Inflammatory macrophage treated with lipopolysaccharide for 4 hours (primary cell): ENCODE data around the gene AFG3L2.

ENCODE experiments used
- DNase-seq: peaks from one replicate; pipeline ENCODE4 v3.0.0-alpha.2; 2020

Gene AFG3L2

GRCh38 chr18:12347895-12348294 is 29.1 kb downstream of the AFG3L2 start:
- no peak for DNase-seq

GRCh38 chr18:12346240-12346565 is 30.8 kb downstream of the AFG3L2 start:
- no peak for DNase-seq

GRCh38 chr18:12345491-12346239 is 31.4 kb downstream of the AFG3L2 start:
- no peak for DNase-seq

- no peak for DNase-seq
Observed at GRCh38 chr18:12342661-12343060, 34.4 kb downstream of the AFG3L2 start.

GRCh38 chr18:12340945-12341660 is 35.9 kb downstream of the AFG3L2 start:
- no peak for DNase-seq

GRCh38 chr18:12338382-12338781 is 38.6 kb downstream of the AFG3L2 start:
- DNase-seq = no peak

- DNase-seq = no peak
Observed at GRCh38 chr18:12336887-12337286, 40.1 kb downstream of the AFG3L2 start.

- no peak for DNase-seq
Observed at GRCh38 chr18:12336171-12336613, 40.8 kb downstream of the AFG3L2 start.

GRCh38 chr18:12335503-12335902 is 41.5 kb downstream of the AFG3L2 start:
- DNase-seq = no peak

- DNase-seq = no peak
Observed at GRCh38 chr18:12334863-12335262, 42.2 kb downstream of the AFG3L2 start.

- no peak for DNase-seq
Observed at GRCh38 chr18:12334366-12334808, 42.6 kb downstream of the AFG3L2 start.

- DNase-seq = no peak
Observed at GRCh38 chr18:12333506-12334290, 43.3 kb downstream of the AFG3L2 start.

- no peak for DNase-seq
Observed at GRCh38 chr18:12330766-12331165, 46.3 kb downstream of the AFG3L2 start.

GRCh38 chr18:12329125-12329698 is 47.8 kb downstream of the AFG3L2 start:
- DNase-seq = no peak

- DNase-seq = no peak
Observed at GRCh38 chr18:12328179-12328823, 48.7 kb downstream of the AFG3L2 start.

- peak; percentile 74 for DNase-seq
Observed at GRCh38 chr18:12327510-12328178, 49.4 kb downstream of the AFG3L2 start.

GRCh38 chr18:12326711-12327460 is 50.1 kb downstream of the AFG3L2 start:
- DNase-seq = no peak

- DNase-seq = no peak
Observed at GRCh38 chr18:12325726-12326245, 51.2 kb downstream of the AFG3L2 start.

- DNase-seq = no peak
Observed at GRCh38 chr18:12324991-12325725, 51.9 kb downstream of the AFG3L2 start.

GRCh38 chr18:12321333-12321732 is 55.7 kb downstream of the AFG3L2 start:
- DNase-seq = no peak
